NCI-H1048 (cell line): ENCODE results near the gene SGK2.
"Not testable (repeated sequence)": the region's sequence is repeated elsewhere in the genome, so short reads cannot be mapped to it uniquely, and the experiment has no call there.

Source experiments
- DNase-seq: peaks from one replicate; lab custom pipeline; 2025; lab: John Stamatoyannopoulos, UW

The SGK2 gene

DNA sequence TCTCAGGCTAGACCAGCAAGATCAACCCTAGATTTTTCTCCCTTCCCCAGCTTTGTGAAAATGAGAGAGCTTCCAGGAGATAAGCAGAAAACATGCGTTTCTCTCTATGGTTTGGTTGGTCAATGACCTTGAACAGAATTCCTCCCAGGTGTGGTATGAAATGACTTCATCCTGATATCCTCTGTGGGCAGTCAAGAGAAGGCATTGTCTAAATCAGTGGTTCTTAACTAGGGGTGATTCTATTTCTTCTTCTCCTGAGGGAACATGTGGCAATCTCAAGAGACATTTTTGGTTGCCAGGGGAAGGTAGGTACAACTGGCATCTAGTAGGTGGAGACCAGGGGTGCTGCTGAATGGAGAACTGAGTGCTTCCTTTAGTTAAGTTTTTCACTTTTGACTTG, 44.3 kb downstream of the SGK2 start:
- DNase-seq: no peak

DNA sequence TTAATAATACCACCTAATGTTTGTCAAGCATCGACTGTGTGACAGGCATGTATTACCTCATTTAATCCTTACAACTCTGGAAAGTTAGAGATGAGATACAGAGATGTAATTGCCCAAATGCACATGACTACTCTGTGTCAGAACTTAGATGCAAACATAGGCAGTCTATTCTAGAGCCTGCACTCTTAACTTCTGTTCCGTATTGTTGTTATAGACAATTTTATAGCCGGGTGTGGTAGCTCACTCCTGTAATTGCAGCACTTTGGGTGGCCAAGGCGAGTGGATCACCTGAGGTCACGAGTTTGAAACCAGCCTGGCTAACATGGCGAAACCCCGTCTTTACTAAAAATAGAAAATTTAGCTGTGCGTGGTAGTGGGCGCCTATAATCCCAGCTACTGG, 46.9 kb downstream of the SGK2 start:
- no peak for DNase-seq

DNA sequence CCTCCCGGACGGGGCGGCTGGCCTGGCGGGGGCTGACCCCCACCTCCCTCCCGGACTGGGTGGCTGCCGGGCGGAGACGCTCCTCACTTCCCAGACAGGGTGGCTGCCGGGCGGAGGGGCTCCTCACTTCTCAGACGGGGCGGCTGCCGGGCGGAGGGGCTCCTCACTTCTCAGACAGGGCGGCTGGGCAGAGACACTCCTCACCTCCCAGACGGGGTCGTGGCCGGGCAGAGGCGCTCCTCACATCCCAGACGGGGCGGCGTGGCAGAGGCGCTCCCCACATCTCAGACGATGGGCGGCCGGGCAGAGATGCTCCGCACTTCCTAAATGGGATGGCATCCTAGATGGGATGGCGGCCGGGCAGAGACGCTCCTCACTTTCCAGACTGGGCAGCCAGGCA, 48.5 kb downstream of the SGK2 start:
- DNase-seq: not testable (repeated sequence)

DNA sequence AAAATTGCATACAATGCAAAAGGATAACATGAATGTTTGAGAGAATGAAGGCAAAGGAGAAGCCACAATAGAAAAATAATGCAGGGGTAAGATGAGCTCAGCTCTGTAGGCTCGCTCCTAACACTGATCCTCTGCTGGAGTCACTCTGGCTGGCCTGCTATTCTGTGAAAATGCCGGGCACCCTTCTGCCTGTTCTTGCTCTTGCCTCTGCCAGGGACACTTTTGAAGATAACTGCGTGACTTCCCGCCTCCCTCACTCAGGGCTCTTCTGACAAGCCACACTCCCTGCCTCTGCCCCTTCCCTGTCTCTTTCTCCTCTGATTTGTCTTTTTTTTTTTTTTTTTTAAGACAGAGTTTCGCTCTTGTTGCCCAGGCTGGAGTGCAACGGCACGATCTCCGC, 72.8 kb downstream of the SGK2 start:
- no peak for DNase-seq
